NB4 (cell line): ENCODE measurements around the gene EFCAB10.

Experiments
- CTCF ChIP-seq: IDR thresholded peaks from one replicate; pipeline ENCODE4 v1.5.1; 2012; ENCODE audit warnings: low read depth, low read length
- POLR2A ChIP-seq: IDR thresholded peaks from 2 replicates; pipeline ENCODE4 v1.6.1; 2011; ENCODE audit warnings: mild to moderate bottlenecking; ENCODE audit not compliant: insufficient read length; ENCODE audit errors: extremely low read depth

GRCh38 chr7:105617280-105618015 is 36.2 kb upstream of the EFCAB10 start:
- TF ChIP-seq POLR2A, result no peak
- no peak for TF ChIP-seq CTCF
